Fibroblast of the aortic adventitia (primary cell): ENCODE measurements around the gene COL8A1. TPM values are rescaled to one million over a fixed set of nuclear protein-coding genes. Genes with fewer than 3 reads are reported as not detected.

Experiments
- DNase-seq: peaks from one replicate; pipeline ENCODE4 v3.0.0-alpha.2; 2010; ENCODE audit warnings: low read depth
- H3K4me3 ChIP-seq: 2 replicates; pipeline ENCODE4 v1.5.1; 2011; ENCODE audit warnings: low read depth, mild to moderate bottlenecking, control low read depth, low read length, moderate library complexity
- total RNA-seq: library from RNA; depleted of rRNA; stranded (reverse); fragments of >200 nt; gene quantifications from 2 replicates; pipeline ENCODE4 v1.2.3, GENCODE V29; 2012; ENCODE audit warnings: low replicate concordance
- TF ChIP-seq, protein P1 (sequence below): IDR thresholded peaks from 2 replicates; pipeline ENCODE4 v1.5.1; 2011; ENCODE audit warnings: mild to moderate bottlenecking, low read length, control low read depth, inconsistent platforms; ENCODE audit not compliant: insufficient read depth

COL8A1 gene
- total RNA-seq, 1 donor: 25.1 TPM

DNA sequence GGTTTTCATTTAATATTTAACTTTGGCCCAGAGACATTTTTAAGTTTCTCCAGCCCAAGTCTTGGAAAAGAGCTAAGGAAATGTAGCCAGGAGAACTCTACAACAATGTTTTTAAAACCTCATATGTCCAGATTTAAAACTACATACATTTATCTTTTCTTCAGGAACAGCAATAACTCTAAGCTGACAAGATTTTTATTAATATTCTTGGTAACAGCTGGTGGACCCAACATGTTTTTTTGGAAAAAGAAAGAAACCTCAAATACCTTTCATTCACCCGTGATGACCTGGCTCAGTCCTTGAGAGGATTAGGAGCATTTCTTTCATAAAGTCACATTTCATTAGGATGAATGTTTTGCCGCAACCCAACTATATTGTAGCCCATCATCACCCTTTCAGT lies 128.9 kb downstream of the COL8A1 start:
- peak; percentile 73 for DNase-seq
- no peak overlapping the region for H3K4me3 ChIP-seq
- TF ChIP-seq, protein P1, sequence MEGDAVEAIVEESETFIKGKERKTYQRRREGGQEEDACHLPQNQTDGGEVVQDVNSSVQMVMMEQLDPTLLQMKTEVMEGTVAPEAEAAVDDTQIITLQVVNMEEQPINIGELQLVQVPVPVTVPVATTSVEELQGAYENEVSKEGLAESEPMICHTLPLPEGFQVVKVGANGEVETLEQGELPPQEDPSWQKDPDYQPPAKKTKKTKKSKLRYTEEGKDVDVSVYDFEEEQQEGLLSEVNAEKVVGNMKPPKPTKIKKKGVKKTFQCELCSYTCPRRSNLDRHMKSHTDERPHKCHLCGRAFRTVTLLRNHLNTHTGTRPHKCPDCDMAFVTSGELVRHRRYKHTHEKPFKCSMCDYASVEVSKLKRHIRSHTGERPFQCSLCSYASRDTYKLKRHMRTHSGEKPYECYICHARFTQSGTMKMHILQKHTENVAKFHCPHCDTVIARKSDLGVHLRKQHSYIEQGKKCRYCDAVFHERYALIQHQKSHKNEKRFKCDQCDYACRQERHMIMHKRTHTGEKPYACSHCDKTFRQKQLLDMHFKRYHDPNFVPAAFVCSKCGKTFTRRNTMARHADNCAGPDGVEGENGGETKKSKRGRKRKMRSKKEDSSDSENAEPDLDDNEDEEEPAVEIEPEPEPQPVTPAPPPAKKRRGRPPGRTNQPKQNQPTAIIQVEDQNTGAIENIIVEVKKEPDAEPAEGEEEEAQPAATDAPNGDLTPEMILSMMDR: no peak

DNA sequence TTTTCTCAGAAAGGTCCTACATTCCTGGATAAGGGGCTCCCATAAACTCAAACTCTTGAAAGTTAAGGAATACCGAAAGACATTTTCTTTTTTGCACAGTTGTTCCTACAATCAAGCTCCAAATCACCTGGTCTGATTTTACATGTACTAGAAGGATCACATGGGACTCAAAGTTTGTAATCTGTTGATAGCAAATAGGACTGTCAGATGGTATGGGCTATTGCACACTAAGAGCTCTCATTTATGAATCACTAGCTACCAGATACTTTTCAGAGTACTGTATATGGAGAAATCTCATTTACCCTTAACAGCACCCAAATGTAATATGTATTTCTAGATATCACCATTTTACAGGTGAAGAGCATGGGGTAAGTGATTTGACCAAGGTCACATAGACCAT lies 129.7 kb downstream of the COL8A1 start:
- DNase-seq: no peak
- TF ChIP-seq, protein P1: no peak
- H3K4me3 ChIP-seq: no peak overlapping the region

DNA sequence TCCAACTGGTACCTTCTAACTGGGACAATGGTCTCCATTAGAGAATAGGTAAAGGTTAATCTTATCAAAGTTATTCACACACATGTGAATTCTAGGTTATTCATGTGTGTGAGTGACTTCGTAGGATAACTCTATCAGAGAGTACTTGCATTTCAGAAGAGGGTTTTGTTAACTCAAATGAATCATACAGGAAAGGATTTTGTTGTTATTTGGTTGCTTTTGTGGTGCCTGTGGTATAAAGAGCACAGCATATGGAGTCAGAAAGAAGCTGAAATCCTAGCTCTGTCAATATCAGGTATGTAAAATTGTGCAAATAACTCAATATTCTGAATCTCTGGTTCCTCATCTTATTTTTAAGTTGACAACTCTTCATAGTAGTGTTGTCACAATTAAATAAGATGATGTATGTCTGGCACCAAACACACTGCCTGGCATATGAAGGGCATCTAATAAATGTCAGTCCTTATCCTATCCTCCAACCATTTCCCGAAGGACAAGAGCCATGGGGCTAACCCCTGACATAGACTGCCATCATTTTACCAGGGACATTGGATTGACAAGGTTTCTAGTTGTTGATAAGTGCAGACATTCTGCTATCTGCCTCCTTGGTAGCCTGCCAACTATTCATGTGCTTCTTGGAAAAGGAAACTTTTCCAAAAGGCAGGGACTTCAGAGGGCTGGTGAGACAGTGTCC lies 130.6 kb downstream of the COL8A1 start:
- DNase-seq: no peak
- no peak overlapping the region for H3K4me3 ChIP-seq
- TF ChIP-seq, protein P1: no peak

DNA sequence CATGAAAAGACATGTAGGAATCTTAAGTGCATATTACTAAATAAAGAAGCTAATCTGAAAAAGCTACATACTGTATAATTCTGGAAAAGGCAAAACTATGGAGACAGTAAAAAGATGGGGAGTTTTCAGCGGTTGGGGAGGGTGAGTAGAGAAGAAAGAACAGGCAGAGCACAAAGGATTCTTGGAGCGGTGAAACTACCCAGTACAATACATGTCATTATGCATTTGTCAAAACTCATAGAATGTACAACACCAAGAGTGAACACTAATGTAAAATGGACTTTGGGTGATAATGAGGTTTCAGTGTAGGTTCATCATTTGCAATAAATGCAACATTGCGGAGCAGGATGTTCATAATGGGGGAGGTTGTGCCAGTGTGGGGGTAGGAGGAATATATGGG lies 133.8 kb downstream of the COL8A1 start:
- no peak overlapping the region for H3K4me3 ChIP-seq
- no peak for DNase-seq
- TF ChIP-seq, protein P1: no peak

DNA sequence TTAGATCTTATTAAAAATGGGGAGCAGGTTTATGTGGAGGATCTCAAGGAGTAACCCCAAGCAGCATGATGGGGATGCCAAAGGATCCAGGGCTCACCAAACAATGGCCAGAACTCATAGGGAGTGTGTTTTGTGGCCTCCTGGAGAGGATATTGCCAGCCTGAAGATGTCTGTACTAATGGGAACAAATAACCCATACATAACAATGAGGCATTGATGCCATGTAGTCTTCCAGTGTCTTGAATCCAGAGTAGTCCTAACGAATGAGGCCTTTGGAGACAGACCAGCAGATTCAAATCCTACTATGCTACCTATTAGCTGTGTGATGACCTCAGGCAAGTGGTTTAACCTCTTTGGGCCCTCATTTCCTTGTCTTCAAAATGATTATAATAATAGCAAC lies 134.3 kb downstream of the COL8A1 start:
- H3K4me3 ChIP-seq: no peak overlapping the region
- no peak for DNase-seq
- TF ChIP-seq, protein P1: no peak

DNA sequence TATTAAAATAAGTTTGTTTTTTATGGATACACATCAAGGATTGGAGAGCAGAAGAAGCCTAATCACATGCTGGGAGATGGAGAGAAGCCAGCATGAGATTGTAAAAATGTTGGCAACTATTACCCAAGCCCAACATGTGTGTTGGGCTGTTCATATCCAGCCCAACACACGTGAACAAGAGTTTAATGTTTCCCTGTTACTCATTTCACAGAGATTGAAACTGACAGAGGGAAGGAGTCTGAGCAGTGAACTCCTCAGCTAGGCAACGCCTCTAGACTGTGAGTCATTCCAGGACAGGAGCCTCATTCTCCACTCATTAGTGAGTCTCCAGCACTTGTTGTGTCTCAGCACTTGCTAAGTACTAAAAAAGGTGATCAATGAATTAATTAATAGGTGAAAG lies 136.1 kb downstream of the COL8A1 start:
- peak; percentile 86 for DNase-seq
- H3K4me3 ChIP-seq: no peak overlapping the region
- TF ChIP-seq, protein P1: no peak
